Peyer's patch (tissue), 4 donors: ENCODE measurements around the gene ABCC8.

Source experiments
- POLR2A ChIP-seq, 2 donors: fragments of 450-650 bp; IDR thresholded peaks; one replicate each; pipeline ENCODE4 v1.5.1; 2017; ENCODE audit warnings: antibody characterized with exemption in 2 of 2, mild to moderate bottlenecking in 2 of 2, moderate library complexity in 2 of 2
- TF ChIP-seq, protein P1 (sequence below), 6 experiments: fragments of 450-650 bp in 4 of 6; fragments of 200-600 bp in 2 of 6; sonication (generic) in 1 of 6; IDR thresholded peaks; one replicate each; pipeline ENCODE4 v1.5.1; 2017 to 2019; ENCODE audit warnings: antibody characterized with exemption in 6 of 6, mild to moderate bottlenecking in 3 of 6, moderate library complexity in 1 of 6

DNA sequence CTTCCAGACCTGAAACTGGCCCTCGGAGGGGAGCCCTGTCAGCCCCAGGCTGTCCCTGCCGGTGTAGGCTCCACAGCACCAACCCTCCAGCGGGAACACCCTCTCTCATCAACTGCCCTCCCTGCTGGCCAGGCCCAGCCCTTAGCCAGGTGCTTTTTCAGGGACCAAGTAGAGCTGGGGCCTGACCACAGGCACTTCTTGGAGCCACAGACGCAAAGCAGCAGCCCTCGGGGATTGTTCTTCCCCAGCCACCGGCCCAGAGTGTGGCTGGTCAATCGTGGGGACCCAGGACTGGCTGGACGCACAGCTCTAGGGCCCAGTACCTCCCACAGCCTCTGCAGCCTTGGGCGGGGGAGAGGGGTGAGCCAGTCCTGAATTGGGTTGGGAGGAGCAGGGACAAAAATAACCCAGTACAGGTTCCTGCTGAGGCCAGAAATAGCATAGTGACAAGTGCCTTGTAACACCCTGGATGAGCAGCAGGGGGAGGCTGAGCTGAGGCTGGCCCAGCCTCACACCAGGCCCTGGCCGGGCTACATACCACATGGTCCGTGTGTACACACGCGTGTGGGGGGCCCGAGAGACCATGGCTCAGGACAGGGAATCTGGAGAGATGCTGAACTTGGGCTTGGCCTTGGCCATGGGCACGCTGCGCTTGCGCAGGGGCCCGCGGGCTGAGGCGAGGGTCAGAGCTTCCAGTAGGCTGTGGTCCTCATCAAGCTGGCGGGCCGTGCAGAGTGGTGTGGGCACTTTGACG is 90.1 kb downstream of the ABCC8 start:
- TF ChIP-seq, protein P1, sequence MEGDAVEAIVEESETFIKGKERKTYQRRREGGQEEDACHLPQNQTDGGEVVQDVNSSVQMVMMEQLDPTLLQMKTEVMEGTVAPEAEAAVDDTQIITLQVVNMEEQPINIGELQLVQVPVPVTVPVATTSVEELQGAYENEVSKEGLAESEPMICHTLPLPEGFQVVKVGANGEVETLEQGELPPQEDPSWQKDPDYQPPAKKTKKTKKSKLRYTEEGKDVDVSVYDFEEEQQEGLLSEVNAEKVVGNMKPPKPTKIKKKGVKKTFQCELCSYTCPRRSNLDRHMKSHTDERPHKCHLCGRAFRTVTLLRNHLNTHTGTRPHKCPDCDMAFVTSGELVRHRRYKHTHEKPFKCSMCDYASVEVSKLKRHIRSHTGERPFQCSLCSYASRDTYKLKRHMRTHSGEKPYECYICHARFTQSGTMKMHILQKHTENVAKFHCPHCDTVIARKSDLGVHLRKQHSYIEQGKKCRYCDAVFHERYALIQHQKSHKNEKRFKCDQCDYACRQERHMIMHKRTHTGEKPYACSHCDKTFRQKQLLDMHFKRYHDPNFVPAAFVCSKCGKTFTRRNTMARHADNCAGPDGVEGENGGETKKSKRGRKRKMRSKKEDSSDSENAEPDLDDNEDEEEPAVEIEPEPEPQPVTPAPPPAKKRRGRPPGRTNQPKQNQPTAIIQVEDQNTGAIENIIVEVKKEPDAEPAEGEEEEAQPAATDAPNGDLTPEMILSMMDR (IDR thresholded peaks at IDR 0.05): peak in 4 of 6 experiments; percentile 51 to 68 (median 65)
- no peak for TF ChIP-seq POLR2A (IDR thresholded peaks at IDR 0.05)
